Heart right ventricle (tissue), 16 donors: ENCODE data around the gene MYO10. TPM values are rescaled to one million over a fixed set of nuclear protein-coding genes. Genes with fewer than 3 reads are reported as not detected.

Source experiments
- ATAC-seq, 8 donors: fragments of 200-7000 bp; cut with Tn5 transposase; one replicate each; pipeline ENCODE4 v1.9.1; 2020; ENCODE audit warnings: mild to moderate bottlenecking in 8 of 8, moderate library complexity in 8 of 8, moderate number of reproducible peaks in 1 of 8
- DNase-seq, 2 donors: peaks; one replicate each; pipeline ENCODE4 v3.0.0-alpha.2; 2020
- H3K27ac ChIP-seq, 10 donors: fragments of 200-600 bp; sonication (generic) in 2 of 10; one replicate each; pipeline versions ENCODE4 v1.5.0 to v1.8.0; 2020 to 2022; ENCODE audit warnings: mild to moderate bottlenecking in 3 of 10
- H3K27me3 ChIP-seq, 7 donors: fragments of 200-600 bp; one replicate each; pipeline ENCODE4 v1.8.0; 2021 to 2022; ENCODE audit warnings: mild to moderate bottlenecking in 2 of 7
- H3K36me3 ChIP-seq, 9 donors: fragments of 200-600 bp; sonication (generic) in 1 of 9; one replicate each; pipeline versions ENCODE4 v1.5.0 to v1.8.0; 2020 to 2022; ENCODE audit warnings: mild to moderate bottlenecking in 2 of 9
- H3K4me1 ChIP-seq, 9 donors: fragments of 200-600 bp; sonication (generic) in 1 of 9; one replicate each; pipeline versions ENCODE4 v1.5.0 to v1.8.0; 2020 to 2022; ENCODE audit warnings: mild to moderate bottlenecking in 4 of 9
- H3K4me3 ChIP-seq, 10 donors: fragments of 200-600 bp; sonication (generic) in 2 of 10; one replicate each; pipeline versions ENCODE4 v1.5.0 to v1.8.0; 2020 to 2022; ENCODE audit warnings: mild to moderate bottlenecking in 7 of 10, moderate library complexity in 2 of 10
- H3K9me3 ChIP-seq, 11 donors: fragments of 200-600 bp in 10 of 11; sonication (generic) in 2 of 11; one replicate each; pipeline versions ENCODE4 v1.5.0 to v1.8.0; 2013 to 2022; ENCODE audit warnings: mild to moderate bottlenecking in 2 of 11, control low read depth in 1 of 11, moderate library complexity in 1 of 11
- CTCF ChIP-seq, 9 donors: fragments of 200-600 bp; sonication (generic) in 2 of 9; IDR thresholded peaks; one replicate each; pipeline versions ENCODE4 v1.5.0 to v1.8.0; 2021 to 2022; ENCODE audit warnings: antibody characterized with exemption in 9 of 9, mild to moderate bottlenecking in 5 of 9, moderate library complexity in 1 of 9
- WGBS, 2 donors: extraction: QIAGEN DNeasy Blood & Tissue Kit; methylation state at CpG; one replicate each; pipeline ENCODE4 v1.1.7; 2013; ENCODE audit warnings: inconsistent platforms in 1 of 2; 5-methylcytosine and 5-hydroxymethylcytosine counted together
- intact Hi-C, 10 donors: fragments of 100-400 bp; cut with DNase I; formaldehyde crosslinking; loops; one replicate each; pipeline versions ENCODE4 v1.11.1 to v1.14.2; 2022
- polyA plus RNA-seq, 2 donors: library from polyadenylated mRNA; stranded (reverse); fragments of 200-250 nt; gene quantifications; one replicate each; pipeline ENCODE4 v1.2.3, GENCODE V29; 2013
- total RNA-seq, 10 donors: library from RNA; stranded (reverse); fragmentation: NEBNext Ultra II Directional in 3 of 10; extraction: Animal tissue kit (Norgen Biotek cat#: 25700) in 3 of 10; gene quantifications; one replicate each; pipeline versions ENCODE4 v1.2.1 to v1.2.4, GENCODE V29; 2021 to 2023
- donor health status: Arrhythmogenic right ventricular cardiomyopathy.
- donor health status: ischemic (EF 13 %, LVEDD 7.1; RV severe dilation, severe dysfunction).
- donor health status: healthy with polysubstance abuse.
- donor health status: DM: no; HTN: yes; CAD: no.
- donor health status: DM: no; HTN: no; CAD: no.
- donor health status: ischemic (EF 25% LVEDD 6.9; RV normal size, moderate dysfunction).
- donor health status: ischemic (EF 25% LVEDD 5.7; RV mildly dilated, moderate dysfunction).
- donor health status: healthy.
- donor health status: DM: yes; HTN: yes; CAD: no.
- donor health status: Ischemic cardiomyopathy.
- donor health status: ischemic (EF 35%, LVEDD 5.7; RV mildly dilated, moderate dysfunction).
- donor health status: nonischemic (EF 11% LVEDD 7.7; RV severe dilation, severe dysfunction).
- donor health status: DM: yes; HTN: yes; CAD: no.
- donor health status: PGD.
- donor health status: ischemic (EF 29% LVEDD 5.4; RV normal size, mild dysfunction).
- donor health status: nonischemic (EF 23%, LVEDD 6.1; RV moderate dilation, normal function).

Gene MYO10
- total and polyA plus RNA-seq, 12 donors, result 1.2 to 8.2 (median 4.6) TPM

GRCh38 chr5:16899171-16899570 is 36.9 kb downstream of the MYO10 start:
- whole genome bisulfite sequencing, 2 donors, result 92 to 93% methylated on average over 12 of the region's 12 CpGs
- no peaks in the 10 kb centered on the region for H3K36me3 ChIP-seq
- intact Hi-C loops, result no loop called here

GRCh38 chr5:16897800-16898199 is 38.3 kb downstream of the MYO10 start:
- intact Hi-C loops, result no loop called here
- no peak for ATAC-seq
- WGBS, 2 donors, result 63 to 79% methylated on average over 6 of the region's 6 CpGs
- H3K4me1 ChIP-seq, result peaks cover 0 to 28% (median 0%) of the 10 kb centered on the region in 9 donors
- H3K36me3 ChIP-seq, result no peaks in the 10 kb centered on the region
- no peak for DNase-seq
- no peak overlapping the region for H3K27ac ChIP-seq
- no peak for TF ChIP-seq CTCF (IDR thresholded peaks at IDR 0.05)
- peaks cover 0 to 7% (median 0%) of the 10 kb centered on the region in 7 donors for H3K27me3 ChIP-seq
- H3K9me3 ChIP-seq, result no peaks in the 10 kb centered on the region
- no peak overlapping the region for H3K4me3 ChIP-seq

More at GRCh38 chr5:16899171-16899570, 36.9 kb downstream of the MYO10 start:
- ATAC-seq (no peak), DNase-seq (no peak)
- Histone ChIP-seq H3K27ac (no peak overlapping the region), H3K4me1 (peaks cover 0 to 28% (median 0%) of the 10 kb centered on the region in 9 donors), H3K4me3 (no peak overlapping the region), H3K9me3 (no peaks in the 10 kb centered on the region), H3K27me3 (peaks cover 0 to 7% (median 0%) of the 10 kb centered on the region in 7 donors)
- no peak for TF ChIP-seq CTCF (IDR thresholded peaks at IDR 0.05)

- H3K9me3 ChIP-seq, result no peaks in the 10 kb centered on the region
- DNase-seq, result no peak
- no peak overlapping the region for H3K4me3 ChIP-seq
- peaks cover 0 to 7% (median 0%) of the 10 kb centered on the region in 7 donors for H3K27me3 ChIP-seq
- H3K36me3 ChIP-seq, result no peaks in the 10 kb centered on the region
- H3K4me1 ChIP-seq, result peaks cover 0 to 28% (median 0%) of the 10 kb centered on the region in 9 donors
- no peak for TF ChIP-seq CTCF (IDR thresholded peaks at IDR 0.05)
- ATAC-seq, result no peak
- WGBS, 2 donors, result 56 to 66% methylated on average over 7 of the region's 7 CpGs
- intact Hi-C loops, result no loop called here
- H3K27ac ChIP-seq, result no peak overlapping the region
These were observed 38.8 kb downstream of the MYO10 start for GRCh38 chr5:16897284-16897704.

- Histone ChIP-seq H3K4me1 (peaks cover 0 to 28% (median 0%) of the 10 kb centered on the region in 9 donors), H3K27me3 (peaks cover 0 to 7% (median 0%) of the 10 kb centered on the region in 7 donors), H3K27ac (no peak overlapping the region), H3K9me3 (no peaks in the 10 kb centered on the region), H3K36me3 (no peaks in the 10 kb centered on the region), H3K4me3 (no peak overlapping the region)
- intact Hi-C loops, result no loop called here
- ATAC-seq, result no peak
- no peak for TF ChIP-seq CTCF (IDR thresholded peaks at IDR 0.05)
- no peak for DNase-seq
- 59 to 62% methylated on average over 4 of the region's 4 CpGs for WGBS, 2 donors
These were observed 39.3 kb downstream of the MYO10 start for GRCh38 chr5:16896767-16897166.
